Measurements from ENCODE around the gene SLC41A1. TPM values are rescaled to one million over a fixed set of nuclear protein-coding genes. Genes with fewer than 3 reads are reported as not detected.

SLC41A1 gene
- total RNA-seq, 1 experiment from 2014 or later, result 33.3 TPM

GRCh38 chr1:205741681-205742080 lies 71.3 kb downstream of the SLC41A1 start:
- ChIA-PET POLR2A (interaction anchor here (0.6 kb wide), 1 partner anchor 83 kb away, joined by 3 read pairs; no protein-coding TSS in a partner anchor), CTCF (interaction anchor here (0.6 kb wide), 1 partner anchor 30 kb away, joined by 8 read pairs; no protein-coding TSS in a partner anchor)
- no peaks in the 10 kb centered on the region for H3K27me3 ChIP-seq (ENCODE audit: control insufficient read depth, insufficient read depth, low read length)
- H3K4me1 ChIP-seq (ENCODE audit: control insufficient read depth, insufficient read depth, low read length), result peaks cover 34% of the 10 kb centered on the region
- H3K27ac ChIP-seq (ENCODE audit: low read length), result no peak overlapping the region
- in situ Hi-C loops (cut with HindIII; ENCODE audit: low pct_unique_long_range_greater_than_20kb, low sequenced_read_pairs), result no loop called here
- ATAC-seq, result no peak
- no peak for DNase-seq (ENCODE audit: low read depth, low spot score)
- H3K36me3 ChIP-seq (ENCODE audit: control insufficient read depth, insufficient read depth, low read length), result no peaks in the 10 kb centered on the region; the same call in 1 of the 2 replicates
- no peaks in the 10 kb centered on the region for H3K9me3 ChIP-seq (ENCODE audit: control insufficient read depth, insufficient read depth, low read depth, low read length)
- no peak for TF ChIP-seq REST (IDR thresholded peaks at IDR 0.05; ENCODE audit: insufficient read depth in 1 of 2, low read depth in 2 of 2, low read length in 1 of 2)
- no peak for TF ChIP-seq CTCF (IDR thresholded peaks at IDR 0.05)
- TF ChIP-seq TCF7L2 (IDR thresholded peaks at IDR 0.05; ENCODE audit: low read depth, low read length), result no peak
- TF ChIP-seq POLR2AphosphoS5 (IDR thresholded peaks at IDR 0.05; ENCODE audit: low read depth, low read length), result no peak
- no peak for TF ChIP-seq SIN3A (IDR thresholded peaks at IDR 0.05; ENCODE audit: borderline replicate concordance, insufficient read depth, low read depth, low read length)
- no peak overlapping the region for H3K4me3 ChIP-seq (ENCODE audit: low read depth in 2 of 2, low read length in 2 of 2)
- BruUV-seq (replicated peaks), result no TSS peak
- intact Hi-C loops (cut with micrococcal nuclease; ENCODE audit: unreplicated experiment), result no loop called here

- H3K9me3 ChIP-seq (ENCODE audit: control insufficient read depth, insufficient read depth, low read depth, low read length), result no peaks in the 10 kb centered on the region
- H3K36me3 ChIP-seq (ENCODE audit: control insufficient read depth, insufficient read depth, low read length), result no peaks in the 10 kb centered on the region; the same call in 1 of the 2 replicates
- in situ Hi-C loops (cut with HindIII; ENCODE audit: low pct_unique_long_range_greater_than_20kb, low sequenced_read_pairs) (no loop called here), intact Hi-C loops (cut with micrococcal nuclease; ENCODE audit: unreplicated experiment) (no loop called here)
- H3K4me1 ChIP-seq (ENCODE audit: control insufficient read depth, insufficient read depth, low read length), result peaks cover 19% of the 10 kb centered on the region; the same call in 1 of the 2 replicates
- ChIA-PET CTCF (interaction anchor here (0.7 kb wide), 1 partner anchor 31 kb away, joined by 6 read pairs; no protein-coding TSS in a partner anchor), POLR2A (no interaction called here)
- no peaks in the 10 kb centered on the region for H3K27me3 ChIP-seq (ENCODE audit: control insufficient read depth, insufficient read depth, low read length)
- ATAC-seq (no peak), DNase-seq (ENCODE audit: low read depth, low spot score) (no peak)
- no TSS peak for BruUV-seq (replicated peaks)
- H3K27ac ChIP-seq (ENCODE audit: low read length), result no peak overlapping the region
- no peak for TF ChIP-seq REST (IDR thresholded peaks at IDR 0.05; ENCODE audit: insufficient read depth in 1 of 2, low read depth in 2 of 2, low read length in 1 of 2)
- TF ChIP-seq SIN3A (IDR thresholded peaks at IDR 0.05; ENCODE audit: borderline replicate concordance, insufficient read depth, low read depth, low read length), result no peak
- TF ChIP-seq POLR2AphosphoS5 (IDR thresholded peaks at IDR 0.05; ENCODE audit: low read depth, low read length), result no peak
- no peak; the same call in 1 of the 2 replicates for TF ChIP-seq CTCF (IDR thresholded peaks at IDR 0.05)
- TF ChIP-seq TCF7L2 (IDR thresholded peaks at IDR 0.05; ENCODE audit: low read depth, low read length), result no peak
- no peak overlapping the region for H3K4me3 ChIP-seq (ENCODE audit: low read depth in 2 of 2, low read length in 2 of 2)
These were observed 73.4 kb downstream of the SLC41A1 start for GRCh38 chr1:205739348-205740160.

Measured in Panc1 (cell line).